ENCODE results near the gene ATP9B. TPM values are rescaled to one million over a fixed set of nuclear protein-coding genes. Genes with fewer than 3 reads are reported as not detected.

The ATP9B gene
- 10.7 and 22.7 TPM in 2 replicates for total RNA-seq

DNA sequence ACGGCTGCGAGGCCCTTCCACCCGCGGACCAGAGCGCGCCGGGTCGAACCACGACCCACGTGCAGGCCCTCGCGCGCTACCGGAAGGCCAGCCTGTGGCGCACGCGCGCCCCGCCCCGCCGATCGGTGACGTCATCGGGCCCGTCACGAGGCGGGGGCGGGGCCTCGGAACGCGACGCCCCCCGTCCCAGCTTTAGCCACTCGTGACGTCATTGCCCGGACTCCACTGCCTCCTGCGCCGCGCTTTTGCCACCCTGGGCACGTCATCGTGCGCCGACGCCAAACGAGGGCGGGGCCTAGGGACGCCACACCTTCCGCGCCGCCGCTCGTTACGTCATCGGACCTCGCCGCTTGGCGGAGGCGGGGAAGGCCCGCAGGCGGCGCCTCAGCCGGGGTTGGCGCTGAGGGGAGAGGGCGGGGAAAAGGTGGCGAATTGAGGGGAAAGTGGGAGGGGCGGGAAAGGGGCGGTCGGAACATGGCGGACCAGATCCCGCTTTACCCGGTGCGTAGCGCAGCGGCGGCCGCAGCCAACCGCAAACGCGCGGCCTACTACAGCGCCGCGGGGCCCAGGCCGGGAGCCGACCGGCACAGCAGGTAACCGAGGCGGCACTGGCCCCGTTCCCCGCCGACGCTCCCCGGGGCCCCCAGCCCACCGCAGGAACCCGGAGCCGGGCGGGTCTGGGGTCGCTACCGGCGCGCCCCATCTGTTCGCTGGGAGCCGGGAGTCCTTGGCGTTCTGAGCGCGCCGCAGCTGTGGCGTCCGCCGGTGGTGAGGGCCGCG, at the start of gene ATP9B:
Gene ATP9B, plus strand, starts transcription at position 458 of the 780 bp plus-strand sequence. Its CDS starts 17 bp downstream, at position 475.
- TF ChIP-seq CTCF (conservative IDR thresholded peaks at IDR 0.05; ENCODE audit: low read depth, low read length), result no peak
- peak within 1 kb of the TSS; percentile 66 for H3K4me3 ChIP-seq (ENCODE audit: low read depth, low read length)
- DNase-seq (ENCODE audit: low read depth), result peak; percentile 56

- H3K4me3 ChIP-seq (ENCODE audit: low read depth, low read length), result no peak overlapping the region
- no peak for TF ChIP-seq CTCF (conservative IDR thresholded peaks at IDR 0.05; ENCODE audit: low read depth, low read length)
- DNase-seq (ENCODE audit: low read depth), result no peak
Observed at GRCh38 chr18:79019881-79020280, 49.3 kb upstream of the ATP9B start.

DNA sequence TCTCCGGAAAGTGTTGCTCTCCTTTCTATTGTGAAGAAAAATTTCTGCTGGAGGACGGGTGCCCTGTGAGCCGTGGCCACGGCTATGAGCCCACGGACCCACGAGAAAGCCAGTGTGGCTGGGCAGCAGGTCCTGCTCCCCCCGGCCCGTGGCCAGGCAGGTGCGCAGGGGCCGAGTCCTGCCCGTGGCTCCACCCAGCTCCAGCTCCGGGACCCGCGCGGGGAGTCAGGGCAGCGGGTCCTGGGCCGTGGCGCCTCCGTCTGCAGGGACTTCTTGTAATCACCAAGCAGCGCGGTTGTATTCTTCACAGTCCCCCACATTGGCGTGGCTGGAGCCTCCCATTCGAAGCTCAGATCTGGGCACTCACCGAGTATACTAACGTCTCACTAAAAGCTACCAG, 46.6 kb upstream of the ATP9B start:
- H3K4me3 ChIP-seq (ENCODE audit: low read depth, low read length), result no peak overlapping the region
- TF ChIP-seq CTCF (conservative IDR thresholded peaks at IDR 0.05; ENCODE audit: low read depth, low read length), result no peak
- no peak for DNase-seq (ENCODE audit: low read depth)

DNA sequence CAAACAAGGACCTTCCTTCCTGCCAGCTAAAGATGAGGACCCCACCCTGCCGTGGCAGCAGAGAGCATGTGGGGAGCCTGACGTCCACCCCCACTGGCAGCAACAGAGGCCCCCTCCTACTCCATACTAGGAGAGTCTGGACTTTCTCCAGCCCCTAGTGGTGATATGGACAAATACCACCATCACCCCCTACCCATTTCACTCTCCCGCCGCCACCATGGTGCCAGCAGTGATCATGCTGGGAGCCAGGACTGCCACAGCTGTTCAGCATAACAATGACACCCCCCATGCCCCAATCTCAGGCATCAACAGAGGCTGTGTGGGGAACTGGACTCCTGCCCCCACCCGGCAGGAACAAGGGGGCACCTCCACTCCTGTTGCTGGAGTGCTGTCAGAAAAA, 42.7 kb upstream of the ATP9B start:
- no peak for DNase-seq (ENCODE audit: low read depth)
- no peak overlapping the region for H3K4me3 ChIP-seq (ENCODE audit: low read depth, low read length)
- no peak for TF ChIP-seq CTCF (conservative IDR thresholded peaks at IDR 0.05; ENCODE audit: low read depth, low read length)

GRCh38 chr18:79030680-79031079, 38.5 kb upstream of the ATP9B start:
- no peak for DNase-seq (ENCODE audit: low read depth)
- no peak for TF ChIP-seq CTCF (conservative IDR thresholded peaks at IDR 0.05; ENCODE audit: low read depth, low read length)
- no peak overlapping the region for H3K4me3 ChIP-seq (ENCODE audit: low read depth, low read length)

DNA sequence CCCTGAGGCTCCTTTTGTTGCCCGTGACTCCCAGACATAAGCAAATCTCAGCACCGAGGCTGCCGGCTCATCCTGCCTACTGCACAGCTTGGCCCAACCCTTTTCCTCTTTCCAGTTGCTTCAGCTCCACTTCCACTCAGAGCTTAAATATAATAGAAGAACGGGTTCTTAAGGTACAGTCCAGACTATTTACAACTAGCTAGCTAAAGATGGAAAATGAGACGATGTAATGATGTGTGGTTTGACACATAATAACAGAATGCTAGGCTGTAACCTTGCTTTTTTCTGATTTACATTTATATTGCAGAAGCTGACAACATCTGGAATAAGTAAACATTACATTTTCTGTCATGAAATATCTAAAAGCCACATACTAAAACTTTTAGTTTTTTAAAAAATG, 26.9 kb upstream of the ATP9B start:
- H3K4me3 ChIP-seq (ENCODE audit: low read depth, low read length), result no peak overlapping the region
- DNase-seq (ENCODE audit: low read depth), result no peak

More for the DNA sequence above, 26.9 kb upstream of the ATP9B start:
- TF ChIP-seq CTCF (conservative IDR thresholded peaks at IDR 0.05; ENCODE audit: low read depth, low read length), result no peak
